ENCODE results near the gene PTMA. TPM values are rescaled to one million over a fixed set of nuclear protein-coding genes. Genes with fewer than 3 reads are reported as not detected.

PTMA gene
- polyA plus RNA-seq, 1 donor from 2014 or later, result 2,091 TPM

DNA sequence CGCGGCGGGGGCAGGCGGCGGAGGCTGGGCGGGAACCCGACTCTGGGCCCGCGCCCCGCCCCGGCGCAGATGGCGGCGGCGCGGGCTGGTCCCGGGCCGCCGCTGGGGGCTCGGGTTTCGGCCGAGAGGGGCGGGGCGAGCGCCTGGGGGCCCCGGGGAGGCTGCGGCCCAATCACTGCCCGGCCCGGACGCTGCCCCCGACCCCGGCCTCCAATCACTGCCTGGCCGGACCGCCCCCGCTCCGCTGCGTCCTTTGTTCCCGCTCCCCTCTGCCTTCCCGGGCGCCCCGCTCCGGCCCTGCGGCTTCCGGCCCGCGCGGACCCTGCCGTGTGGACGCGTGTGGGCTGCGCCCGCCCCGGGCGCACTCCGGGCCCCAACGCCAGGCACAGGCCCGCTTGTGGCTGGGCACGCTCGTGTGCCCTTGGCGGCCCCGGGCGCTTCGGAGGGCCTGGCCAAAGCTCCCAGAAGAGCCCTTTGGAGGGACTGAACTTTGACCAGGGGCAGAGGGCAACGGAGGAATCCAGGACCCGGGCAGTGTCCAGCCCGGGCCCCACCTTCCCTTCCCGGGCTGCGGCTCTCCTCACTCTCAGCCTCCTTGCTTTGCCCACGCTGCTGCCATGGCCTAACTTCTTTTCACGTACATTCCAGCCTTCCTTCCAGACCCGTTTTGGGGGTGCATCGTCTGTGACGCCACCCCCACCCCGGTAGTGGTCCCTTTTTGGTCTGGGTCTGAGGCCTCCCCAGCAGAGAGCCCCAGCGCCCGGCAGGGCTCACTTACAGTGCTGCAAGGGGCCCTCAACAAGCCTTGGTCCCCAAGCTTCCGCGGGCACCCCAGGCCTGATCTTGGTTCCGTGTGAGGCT is 27.1 kb upstream of the PTMA start:
- Histone ChIP-seq H3K9me2 (ENCODE audit: insufficient read depth, low read length) (no peaks in the 10 kb centered on the region), H3K9me3 (ENCODE audit: low read length) (no peaks in the 10 kb centered on the region), H3K27ac (ENCODE audit: low read length) (no peak overlapping the region), H3K79me2 (replicated peaks; ENCODE audit: insufficient read depth, low read length) (no peaks in the 10 kb centered on the region), H3K9ac (ENCODE audit: low read length) (no peak overlapping the region), H3K4me2 (ENCODE audit: low read length) (no peak overlapping the region), H3K27me3 (ENCODE audit: insufficient read depth, low read depth, low read length) (peaks cover 3% of the 10 kb centered on the region), H3K4me3 (ENCODE audit: low read length) (no peak overlapping the region), H3K36me3 (ENCODE audit: insufficient read depth, low read length) (no peaks in the 10 kb centered on the region), H2AFZ (ENCODE audit: low read depth, low read length) (no peak overlapping the region), H4K20me1 (ENCODE audit: insufficient read depth) (no peaks in the 10 kb centered on the region), H3F3A (ENCODE audit: insufficient read depth, low read length, poor library complexity, severe bottlenecking) (no peaks in the 10 kb centered on the region)
- TF ChIP-seq TAF1 (IDR thresholded peaks at IDR 0.05; ENCODE audit: low read depth) (no peak), POLR2AphosphoS5 (IDR thresholded peaks at IDR 0.05) (no peak), MXI1 (conservative IDR thresholded peaks at IDR 0.05; ENCODE audit: poor library complexity, severe bottlenecking) (no peak), EP300 (conservative IDR thresholded peaks at IDR 0.05; ENCODE audit: poor library complexity, severe bottlenecking) (no peak), EZH2 (IDR thresholded peaks at IDR 0.05; ENCODE audit: borderline replicate concordance, insufficient read depth, low read length, poor library complexity, severe bottlenecking) (no peak), RAD21 (conservative IDR thresholded peaks at IDR 0.05) (no peak), SMC3 (conservative IDR thresholded peaks at IDR 0.05; ENCODE audit: poor library complexity) (no peak)
- TF ChIP-seq, protein P1, sequence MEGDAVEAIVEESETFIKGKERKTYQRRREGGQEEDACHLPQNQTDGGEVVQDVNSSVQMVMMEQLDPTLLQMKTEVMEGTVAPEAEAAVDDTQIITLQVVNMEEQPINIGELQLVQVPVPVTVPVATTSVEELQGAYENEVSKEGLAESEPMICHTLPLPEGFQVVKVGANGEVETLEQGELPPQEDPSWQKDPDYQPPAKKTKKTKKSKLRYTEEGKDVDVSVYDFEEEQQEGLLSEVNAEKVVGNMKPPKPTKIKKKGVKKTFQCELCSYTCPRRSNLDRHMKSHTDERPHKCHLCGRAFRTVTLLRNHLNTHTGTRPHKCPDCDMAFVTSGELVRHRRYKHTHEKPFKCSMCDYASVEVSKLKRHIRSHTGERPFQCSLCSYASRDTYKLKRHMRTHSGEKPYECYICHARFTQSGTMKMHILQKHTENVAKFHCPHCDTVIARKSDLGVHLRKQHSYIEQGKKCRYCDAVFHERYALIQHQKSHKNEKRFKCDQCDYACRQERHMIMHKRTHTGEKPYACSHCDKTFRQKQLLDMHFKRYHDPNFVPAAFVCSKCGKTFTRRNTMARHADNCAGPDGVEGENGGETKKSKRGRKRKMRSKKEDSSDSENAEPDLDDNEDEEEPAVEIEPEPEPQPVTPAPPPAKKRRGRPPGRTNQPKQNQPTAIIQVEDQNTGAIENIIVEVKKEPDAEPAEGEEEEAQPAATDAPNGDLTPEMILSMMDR (IDR thresholded peaks at IDR 0.05; ENCODE audit: poor library complexity, severe bottlenecking), result no peak
- TF ChIP-seq, protein P2, sequence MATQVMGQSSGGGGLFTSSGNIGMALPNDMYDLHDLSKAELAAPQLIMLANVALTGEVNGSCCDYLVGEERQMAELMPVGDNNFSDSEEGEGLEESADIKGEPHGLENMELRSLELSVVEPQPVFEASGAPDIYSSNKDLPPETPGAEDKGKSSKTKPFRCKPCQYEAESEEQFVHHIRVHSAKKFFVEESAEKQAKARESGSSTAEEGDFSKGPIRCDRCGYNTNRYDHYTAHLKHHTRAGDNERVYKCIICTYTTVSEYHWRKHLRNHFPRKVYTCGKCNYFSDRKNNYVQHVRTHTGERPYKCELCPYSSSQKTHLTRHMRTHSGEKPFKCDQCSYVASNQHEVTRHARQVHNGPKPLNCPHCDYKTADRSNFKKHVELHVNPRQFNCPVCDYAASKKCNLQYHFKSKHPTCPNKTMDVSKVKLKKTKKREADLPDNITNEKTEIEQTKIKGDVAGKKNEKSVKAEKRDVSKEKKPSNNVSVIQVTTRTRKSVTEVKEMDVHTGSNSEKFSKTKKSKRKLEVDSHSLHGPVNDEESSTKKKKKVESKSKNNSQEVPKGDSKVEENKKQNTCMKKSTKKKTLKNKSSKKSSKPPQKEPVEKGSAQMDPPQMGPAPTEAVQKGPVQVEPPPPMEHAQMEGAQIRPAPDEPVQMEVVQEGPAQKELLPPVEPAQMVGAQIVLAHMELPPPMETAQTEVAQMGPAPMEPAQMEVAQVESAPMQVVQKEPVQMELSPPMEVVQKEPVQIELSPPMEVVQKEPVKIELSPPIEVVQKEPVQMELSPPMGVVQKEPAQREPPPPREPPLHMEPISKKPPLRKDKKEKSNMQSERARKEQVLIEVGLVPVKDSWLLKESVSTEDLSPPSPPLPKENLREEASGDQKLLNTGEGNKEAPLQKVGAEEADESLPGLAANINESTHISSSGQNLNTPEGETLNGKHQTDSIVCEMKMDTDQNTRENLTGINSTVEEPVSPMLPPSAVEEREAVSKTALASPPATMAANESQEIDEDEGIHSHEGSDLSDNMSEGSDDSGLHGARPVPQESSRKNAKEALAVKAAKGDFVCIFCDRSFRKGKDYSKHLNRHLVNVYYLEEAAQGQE (IDR thresholded peaks at IDR 0.05; ENCODE audit: borderline replicate concordance), result no peak

DNA sequence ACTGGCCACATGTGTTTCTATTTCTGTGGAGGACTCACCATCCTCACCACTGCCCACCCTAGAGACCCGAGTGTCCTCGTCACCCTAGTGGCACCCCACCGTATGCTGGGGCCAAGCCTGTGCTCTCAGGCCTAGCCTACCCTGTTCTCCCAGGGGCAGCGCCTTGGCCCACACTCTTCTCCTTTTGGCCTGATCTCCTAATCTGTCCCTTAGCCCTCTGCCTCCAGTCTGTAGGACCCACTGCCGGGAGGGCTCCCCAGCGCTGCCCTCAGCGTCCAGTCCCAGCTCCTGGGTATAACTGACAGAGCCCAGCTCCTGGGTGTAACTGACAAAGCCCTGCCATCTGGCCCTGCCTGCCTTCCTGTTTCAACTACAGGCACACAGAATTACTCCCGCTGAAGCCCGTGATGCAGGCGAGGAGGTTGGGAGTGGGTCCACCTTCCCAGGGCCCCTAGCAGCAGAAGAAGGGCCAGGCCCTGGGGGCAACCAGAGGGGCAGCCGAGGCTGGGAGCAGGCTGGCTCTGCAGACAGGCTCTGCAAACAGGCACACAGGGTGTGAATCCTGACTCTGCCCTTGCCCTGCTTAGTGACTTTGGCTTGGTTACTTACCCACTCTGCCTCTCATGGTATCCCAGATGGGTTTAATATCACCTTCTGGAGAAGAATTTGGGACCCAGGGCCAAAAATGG is 25.6 kb upstream of the PTMA start:
- no peaks in the 10 kb centered on the region for H3K79me2 ChIP-seq (replicated peaks; ENCODE audit: insufficient read depth, low read length)
- no peak overlapping the region for H2AFZ ChIP-seq (ENCODE audit: low read depth, low read length)
- H3K9me3 ChIP-seq (ENCODE audit: low read length), result no peaks in the 10 kb centered on the region
- peaks cover 3% of the 10 kb centered on the region for H3K27me3 ChIP-seq (ENCODE audit: insufficient read depth, low read depth, low read length)
- H3K36me3 ChIP-seq (ENCODE audit: insufficient read depth, low read length), result no peaks in the 10 kb centered on the region
- H3K9me2 ChIP-seq (ENCODE audit: insufficient read depth, low read length), result no peaks in the 10 kb centered on the region
- TF ChIP-seq MXI1 (conservative IDR thresholded peaks at IDR 0.05; ENCODE audit: poor library complexity, severe bottlenecking) (no peak), EZH2 (IDR thresholded peaks at IDR 0.05; ENCODE audit: borderline replicate concordance, insufficient read depth, low read length, poor library complexity, severe bottlenecking) (no peak)
- H3K27ac ChIP-seq (ENCODE audit: low read length), result no peak overlapping the region
- no peak overlapping the region for H3K9ac ChIP-seq (ENCODE audit: low read length)
- H3K4me3 ChIP-seq (ENCODE audit: low read length), result no peak overlapping the region
- H3F3A ChIP-seq (ENCODE audit: insufficient read depth, low read length, poor library complexity, severe bottlenecking), result no peaks in the 10 kb centered on the region
- H3K4me2 ChIP-seq (ENCODE audit: low read length), result no peak overlapping the region
- H4K20me1 ChIP-seq (ENCODE audit: insufficient read depth), result no peaks in the 10 kb centered on the region

All from neural cell (in vitro differentiated cells).